Measurements from ENCODE around the gene CAMSAP1.

CAMSAP1 gene

GRCh38 chr9:135778421-135778820, 128.9 kb downstream of the CAMSAP1 start:
- Histone ChIP-seq H3F3A (ENCODE audit: insufficient read depth, low read length) (no peaks in the 10 kb centered on the region), H3K4me3 (ENCODE audit: low read depth, low read length, poor library complexity, severe bottlenecking) (no peak overlapping the region), H3K4me2 (ENCODE audit: low read length) (no peak overlapping the region), H3K4me1 (ENCODE audit: insufficient read depth, low read length, severe bottlenecking) (no peaks in the 10 kb centered on the region), H4K20me1 (ENCODE audit: insufficient read depth, low read length) (no peaks in the 10 kb centered on the region), H3K27me3 (ENCODE audit: insufficient read depth, low read length) (no peaks in the 10 kb centered on the region), H2AFZ (ENCODE audit: low read length) (no peak overlapping the region), H3K9ac (ENCODE audit: low read length) (no peak overlapping the region), H3K27ac (ENCODE audit: low read depth, low read length, poor library complexity, severe bottlenecking) (no peak overlapping the region), H3K36me3 (ENCODE audit: insufficient read depth, low read length) (no peaks in the 10 kb centered on the region), H3K79me2 (ENCODE audit: insufficient read depth, low read length) (no peaks in the 10 kb centered on the region), H3K9me2 (ENCODE audit: low read depth, low read length) (no peaks in the 10 kb centered on the region), H3K9me3 (ENCODE audit: low read length) (no peaks in the 10 kb centered on the region)
- TF ChIP-seq, protein P1, sequence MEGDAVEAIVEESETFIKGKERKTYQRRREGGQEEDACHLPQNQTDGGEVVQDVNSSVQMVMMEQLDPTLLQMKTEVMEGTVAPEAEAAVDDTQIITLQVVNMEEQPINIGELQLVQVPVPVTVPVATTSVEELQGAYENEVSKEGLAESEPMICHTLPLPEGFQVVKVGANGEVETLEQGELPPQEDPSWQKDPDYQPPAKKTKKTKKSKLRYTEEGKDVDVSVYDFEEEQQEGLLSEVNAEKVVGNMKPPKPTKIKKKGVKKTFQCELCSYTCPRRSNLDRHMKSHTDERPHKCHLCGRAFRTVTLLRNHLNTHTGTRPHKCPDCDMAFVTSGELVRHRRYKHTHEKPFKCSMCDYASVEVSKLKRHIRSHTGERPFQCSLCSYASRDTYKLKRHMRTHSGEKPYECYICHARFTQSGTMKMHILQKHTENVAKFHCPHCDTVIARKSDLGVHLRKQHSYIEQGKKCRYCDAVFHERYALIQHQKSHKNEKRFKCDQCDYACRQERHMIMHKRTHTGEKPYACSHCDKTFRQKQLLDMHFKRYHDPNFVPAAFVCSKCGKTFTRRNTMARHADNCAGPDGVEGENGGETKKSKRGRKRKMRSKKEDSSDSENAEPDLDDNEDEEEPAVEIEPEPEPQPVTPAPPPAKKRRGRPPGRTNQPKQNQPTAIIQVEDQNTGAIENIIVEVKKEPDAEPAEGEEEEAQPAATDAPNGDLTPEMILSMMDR (IDR thresholded peaks at IDR 0.05; ENCODE audit: low read length), result no peak
- TF ChIP-seq EZH2 (IDR thresholded peaks at IDR 0.05; ENCODE audit: borderline replicate concordance, low read length), result no peak

GRCh38 chr9:135777623-135778177, 129.6 kb downstream of the CAMSAP1 start:
- no peak overlapping the region for H3K9ac ChIP-seq (ENCODE audit: low read length)
- no peaks in the 10 kb centered on the region for H3K4me1 ChIP-seq (ENCODE audit: insufficient read depth, low read length, severe bottlenecking)
- no peak overlapping the region for H3K4me2 ChIP-seq (ENCODE audit: low read length)
- no peaks in the 10 kb centered on the region for H4K20me1 ChIP-seq (ENCODE audit: insufficient read depth, low read length)
- H3K79me2 ChIP-seq (ENCODE audit: insufficient read depth, low read length), result no peaks in the 10 kb centered on the region
- H3K9me2 ChIP-seq (ENCODE audit: low read depth, low read length), result no peaks in the 10 kb centered on the region
- no peak overlapping the region for H3K27ac ChIP-seq (ENCODE audit: low read depth, low read length, poor library complexity, severe bottlenecking)
- no peak overlapping the region for H2AFZ ChIP-seq (ENCODE audit: low read length)
- H3K27me3 ChIP-seq (ENCODE audit: insufficient read depth, low read length), result no peaks in the 10 kb centered on the region
- H3K36me3 ChIP-seq (ENCODE audit: insufficient read depth, low read length), result no peaks in the 10 kb centered on the region
- no peaks in the 10 kb centered on the region for H3K9me3 ChIP-seq (ENCODE audit: low read length)
- no peak overlapping the region for H3K4me3 ChIP-seq (ENCODE audit: low read depth, low read length, poor library complexity, severe bottlenecking)
- TF ChIP-seq, protein P1 (IDR thresholded peaks at IDR 0.05; ENCODE audit: low read length), result no peak
- TF ChIP-seq EZH2 (IDR thresholded peaks at IDR 0.05; ENCODE audit: borderline replicate concordance, low read length), result no peak
- H3F3A ChIP-seq (ENCODE audit: insufficient read depth, low read length), result no peaks in the 10 kb centered on the region

GRCh38 chr9:135776893-135777622, 130.3 kb downstream of the CAMSAP1 start:
- Histone ChIP-seq H4K20me1 (ENCODE audit: insufficient read depth, low read length) (no peaks in the 10 kb centered on the region), H3K4me1 (ENCODE audit: insufficient read depth, low read length, severe bottlenecking) (no peaks in the 10 kb centered on the region), H3K27me3 (ENCODE audit: insufficient read depth, low read length) (no peaks in the 10 kb centered on the region), H3K36me3 (ENCODE audit: insufficient read depth, low read length) (no peaks in the 10 kb centered on the region), H3K4me3 (ENCODE audit: low read depth, low read length, poor library complexity, severe bottlenecking) (no peak overlapping the region), H3K9ac (ENCODE audit: low read length) (no peak overlapping the region), H3K9me3 (ENCODE audit: low read length) (no peaks in the 10 kb centered on the region), H3K4me2 (ENCODE audit: low read length) (no peak overlapping the region), H3K27ac (ENCODE audit: low read depth, low read length, poor library complexity, severe bottlenecking) (no peak overlapping the region), H3F3A (ENCODE audit: insufficient read depth, low read length) (no peaks in the 10 kb centered on the region), H3K79me2 (ENCODE audit: insufficient read depth, low read length) (no peaks in the 10 kb centered on the region), H2AFZ (ENCODE audit: low read length) (no peak overlapping the region), H3K9me2 (ENCODE audit: low read depth, low read length) (no peaks in the 10 kb centered on the region)
- TF ChIP-seq EZH2 (IDR thresholded peaks at IDR 0.05; ENCODE audit: borderline replicate concordance, low read length), result no peak
- TF ChIP-seq, protein P1 (IDR thresholded peaks at IDR 0.05; ENCODE audit: low read length), result no peak
